Endodermal cell (in vitro differentiated cells): Measurements from ENCODE around the gene COL6A5. TPM values are rescaled to one million over a fixed set of nuclear protein-coding genes. Genes with fewer than 3 reads are reported as not detected.
"Not testable (repeated sequence)": the region's sequence is repeated elsewhere in the genome, so short reads cannot be mapped to it uniquely, and the experiment has no call there.

ENCODE experiments used
- DNase-seq: peaks from one replicate; pipeline ENCODE4 v3.0.0-alpha.2; 2017
- H3K27ac ChIP-seq: 2 replicates; pipeline ENCODE4 v1.5.1; 2013; ENCODE audit warnings: mild to moderate bottlenecking, low read depth, low read length, moderate library complexity
- H3K27me3 ChIP-seq: 2 replicates; pipeline ENCODE4 v1.6.1; 2013; ENCODE audit warnings: mild to moderate bottlenecking, low read length, moderate library complexity; ENCODE audit not compliant: insufficient read depth, control insufficient read depth, poor library complexity, severe bottlenecking
- H3K36me3 ChIP-seq: 2 replicates; pipeline ENCODE4 v1.7.0; 2013; ENCODE audit warnings: mild to moderate bottlenecking, low read length, moderate library complexity; ENCODE audit not compliant: control insufficient read depth, insufficient read depth
- H3K4me1 ChIP-seq: one replicate; pipeline ENCODE4 v1.7.0; 2013; ENCODE audit warnings: low read length; ENCODE audit not compliant: control insufficient read depth, insufficient read depth
- H3K4me3 ChIP-seq: 2 replicates; pipeline ENCODE4 v1.5.1; 2013; ENCODE audit warnings: mild to moderate bottlenecking, low read length, moderate library complexity
- H3K9ac ChIP-seq: 2 replicates; pipeline ENCODE4 v1.6.1; 2013; ENCODE audit warnings: mild to moderate bottlenecking, low read length, moderate library complexity; ENCODE audit not compliant: poor library complexity, severe bottlenecking; ENCODE audit errors: extremely low read depth
- H3K9me3 ChIP-seq: 2 replicates; pipeline ENCODE4 v1.6.1; 2013; ENCODE audit warnings: mild to moderate bottlenecking, low read length, moderate library complexity; ENCODE audit not compliant: control insufficient read depth
- H3K27ac Mint-ChIP-seq: 2 replicates; pipeline ENCODE4 v1.8.0; 2020; ENCODE audit warnings: mixed read lengths
- H3K27me3 Mint-ChIP-seq: 2 replicates; pipeline ENCODE4 v1.8.0; 2021; ENCODE audit warnings: mild to moderate bottlenecking, mixed read lengths; ENCODE audit not compliant: insufficient read depth
- H3K36me3 Mint-ChIP-seq: 2 replicates; pipeline ENCODE4 v1.8.0; 2020; ENCODE audit warnings: low read depth, mixed read lengths
- H3K4me1 Mint-ChIP-seq: 2 replicates; pipeline ENCODE4 v1.8.0; 2020; ENCODE audit warnings: mixed read lengths
- H3K4me3 Mint-ChIP-seq: 2 replicates; pipeline ENCODE4 v1.8.0; 2020; ENCODE audit warnings: mild to moderate bottlenecking, moderate library complexity, mixed read lengths
- H3K9me3 Mint-ChIP-seq: 2 replicates; pipeline ENCODE4 v1.8.0; 2020; ENCODE audit warnings: mild to moderate bottlenecking, mixed read lengths
- WGBS, 2 experiments: methylation state at CpG; one replicate each; pipeline versions ENCODE4 v1.1.5 to v1.1.7; 2013; ENCODE audit warnings: missing lambda C conversion rate in 2 of 2, mixed read lengths in 1 of 2; ENCODE audit not compliant: insufficient coverage in 1 of 2, insufficient read length in 1 of 2; 5-methylcytosine and 5-hydroxymethylcytosine counted together
- total RNA-seq, 2 donors: library from RNA; stranded (reverse); fragmentation: NEBNext Ultra II Directional in 1 of 2; extraction: Animal tissue kit (Norgen Biotek cat#: 25700) in 1 of 2; gene quantifications; 2 replicates in 1 of 2; 3 replicates in 1 of 2; pipeline ENCODE4 v1.2.1, GENCODE V29; 2021
- TF ChIP-seq, protein P1 (sequence below): fragments of 200-600 bp; sonication (generic); conservative IDR thresholded peaks from 2 replicates; pipeline ENCODE4 v1.5.0; 2021; ENCODE audit warnings: antibody characterized with exemption, mild to moderate bottlenecking

COL6A5 gene
- total RNA-seq, 2 donors from 2014 or later = 0.02 to 0.07 TPM

DNA sequence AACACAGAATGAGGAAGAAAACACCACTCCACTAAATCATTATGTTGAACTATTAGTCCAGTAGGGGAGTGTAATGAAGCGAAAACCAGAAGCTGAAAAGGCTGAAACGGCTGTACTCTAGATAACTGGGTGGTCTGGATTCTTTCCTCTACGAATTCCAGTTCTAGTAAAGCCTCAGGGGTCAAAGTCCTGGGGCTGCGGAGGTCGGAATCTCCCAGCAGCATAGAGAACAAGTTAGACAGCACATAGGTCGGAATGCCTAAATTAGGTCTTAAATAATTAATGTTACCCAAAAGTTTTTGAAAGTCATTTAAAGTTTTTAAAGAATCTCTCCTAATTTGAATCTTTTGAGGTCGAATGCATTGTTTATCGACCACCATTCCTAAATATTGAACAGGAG is 102.7 kb downstream of the COL6A5 start:
- not testable (repeated sequence) for H3K4me1 Mint-ChIP-seq, DNase-seq, H3K36me3 ChIP-seq, H3K4me3 Mint-ChIP-seq, H3K36me3 Mint-ChIP-seq, H3K27ac Mint-ChIP-seq, H3K9ac ChIP-seq, H3K4me3 ChIP-seq, H3K27me3 Mint-ChIP-seq, H3K27ac ChIP-seq, H3K4me1 ChIP-seq, H3K27me3 ChIP-seq, H3K9me3 ChIP-seq
- H3K9me3 Mint-ChIP-seq = peaks cover 30% of the 10 kb centered on the region
- WGBS, 2 experiments = 80 to 82% methylated on average over 1 to 8 of the region's 8 CpGs

DNA sequence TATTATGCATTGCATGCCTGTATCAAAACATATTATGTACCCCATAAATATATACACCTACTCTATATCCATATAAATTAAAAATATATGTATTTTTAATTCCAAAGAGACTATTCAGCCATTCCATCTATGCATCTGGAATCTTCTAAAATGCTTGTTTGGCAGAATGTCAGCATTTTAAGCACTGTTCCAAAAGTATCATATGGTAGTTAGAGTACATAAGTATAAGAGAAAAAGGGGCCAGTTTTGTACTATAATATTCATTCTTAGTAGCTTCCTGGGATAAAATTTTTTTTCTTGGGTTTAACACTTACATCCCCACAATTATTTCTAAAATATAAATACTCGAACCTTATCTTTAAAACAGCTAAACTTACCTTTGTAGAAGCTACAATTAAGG is 111.1 kb downstream of the COL6A5 start:
- TF ChIP-seq, protein P1, sequence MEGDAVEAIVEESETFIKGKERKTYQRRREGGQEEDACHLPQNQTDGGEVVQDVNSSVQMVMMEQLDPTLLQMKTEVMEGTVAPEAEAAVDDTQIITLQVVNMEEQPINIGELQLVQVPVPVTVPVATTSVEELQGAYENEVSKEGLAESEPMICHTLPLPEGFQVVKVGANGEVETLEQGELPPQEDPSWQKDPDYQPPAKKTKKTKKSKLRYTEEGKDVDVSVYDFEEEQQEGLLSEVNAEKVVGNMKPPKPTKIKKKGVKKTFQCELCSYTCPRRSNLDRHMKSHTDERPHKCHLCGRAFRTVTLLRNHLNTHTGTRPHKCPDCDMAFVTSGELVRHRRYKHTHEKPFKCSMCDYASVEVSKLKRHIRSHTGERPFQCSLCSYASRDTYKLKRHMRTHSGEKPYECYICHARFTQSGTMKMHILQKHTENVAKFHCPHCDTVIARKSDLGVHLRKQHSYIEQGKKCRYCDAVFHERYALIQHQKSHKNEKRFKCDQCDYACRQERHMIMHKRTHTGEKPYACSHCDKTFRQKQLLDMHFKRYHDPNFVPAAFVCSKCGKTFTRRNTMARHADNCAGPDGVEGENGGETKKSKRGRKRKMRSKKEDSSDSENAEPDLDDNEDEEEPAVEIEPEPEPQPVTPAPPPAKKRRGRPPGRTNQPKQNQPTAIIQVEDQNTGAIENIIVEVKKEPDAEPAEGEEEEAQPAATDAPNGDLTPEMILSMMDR = no peak
- no peak overlapping the region for H3K4me3 Mint-ChIP-seq
- Histone ChIP-seq H3K27me3 (no peaks in the 10 kb centered on the region), H3K9ac (no peak overlapping the region), H3K27ac (no peak overlapping the region), H3K36me3 (no peaks in the 10 kb centered on the region), H3K4me3 (no peak overlapping the region), H3K4me1 (no peaks in the 10 kb centered on the region), H3K9me3 (no peaks in the 10 kb centered on the region)
- no peak overlapping the region for H3K27ac Mint-ChIP-seq
- peaks cover 17% of the 10 kb centered on the region for H3K9me3 Mint-ChIP-seq
- H3K36me3 Mint-ChIP-seq = no peaks in the 10 kb centered on the region
- DNase-seq = no peak
- H3K4me1 Mint-ChIP-seq = no peaks in the 10 kb centered on the region
- no peaks in the 10 kb centered on the region for H3K27me3 Mint-ChIP-seq
- 43% methylated on average over 1 of the region's 1 CpG; no CpG with 5 or more reads in 1 of the 2 experiments for WGBS, 2 experiments

DNA sequence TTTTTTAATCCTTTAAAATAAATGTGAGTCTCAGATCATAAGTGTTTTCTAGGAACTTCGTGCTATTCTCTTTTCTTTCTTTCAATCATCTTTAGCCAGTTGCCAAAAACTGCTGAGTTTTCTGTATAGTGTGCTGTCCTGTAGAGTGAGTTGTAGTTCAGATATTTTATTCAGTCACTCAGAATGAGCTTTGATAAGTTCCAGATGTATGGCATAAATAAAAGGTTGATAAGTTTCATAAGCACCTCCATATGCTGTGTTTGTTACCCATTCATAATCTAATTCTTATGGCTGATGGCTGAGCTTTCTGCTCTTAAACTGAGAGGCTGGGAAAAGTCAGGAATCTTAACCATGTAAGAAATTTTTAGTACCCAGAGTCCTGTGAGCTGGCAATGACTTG is 112.2 kb downstream of the COL6A5 start:
- no peaks in the 10 kb centered on the region for H3K4me1 Mint-ChIP-seq
- H3K9me3 Mint-ChIP-seq = peaks cover 7% of the 10 kb centered on the region
- no peaks in the 10 kb centered on the region for H3K27me3 Mint-ChIP-seq
- no peaks in the 10 kb centered on the region for H3K9me3 ChIP-seq
- no peaks in the 10 kb centered on the region for H3K36me3 ChIP-seq
- 100% methylated on average over 1 of the region's 1 CpG; no CpG with 5 or more reads in 1 of the 2 experiments for WGBS, 2 experiments
- H3K4me1 ChIP-seq = no peaks in the 10 kb centered on the region
- TF ChIP-seq, protein P1 = no peak
- no peaks in the 10 kb centered on the region for H3K36me3 Mint-ChIP-seq
- no peak overlapping the region for H3K27ac ChIP-seq
- no peaks in the 10 kb centered on the region for H3K27me3 ChIP-seq
- H3K27ac Mint-ChIP-seq = no peak overlapping the region
- no peak overlapping the region for H3K4me3 Mint-ChIP-seq
- no peak for DNase-seq
- H3K4me3 ChIP-seq = no peak overlapping the region
- no peak overlapping the region for H3K9ac ChIP-seq

DNA sequence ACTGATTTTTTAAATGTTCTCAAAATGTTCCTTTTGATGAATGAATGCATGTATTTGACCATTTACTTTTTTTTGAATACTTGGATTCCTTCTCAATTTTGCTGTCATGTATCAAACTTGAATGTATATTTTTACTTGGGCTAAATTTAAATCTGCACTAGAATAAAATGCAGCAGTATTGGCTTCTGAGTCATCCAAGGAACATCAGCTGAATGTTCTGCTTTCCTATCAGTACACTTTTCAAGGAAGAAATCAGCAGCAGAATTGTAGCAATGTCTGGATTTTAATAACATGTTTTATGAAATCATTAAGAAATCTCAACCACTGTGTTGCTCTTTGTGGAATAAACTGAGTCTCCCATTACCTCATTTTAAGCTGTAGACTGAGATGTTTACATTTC is 114.5 kb downstream of the COL6A5 start:
- Mint-ChIP-seq H3K27ac (no peak overlapping the region), H3K9me3 (no peaks in the 10 kb centered on the region), H3K27me3 (peaks cover 2% of the 10 kb centered on the region), H3K4me3 (no peak overlapping the region), H3K36me3 (no peaks in the 10 kb centered on the region), H3K4me1 (no peaks in the 10 kb centered on the region)
- Histone ChIP-seq H3K36me3 (no peaks in the 10 kb centered on the region), H3K4me1 (no peaks in the 10 kb centered on the region), H3K9ac (no peak overlapping the region), H3K4me3 (no peak overlapping the region), H3K27me3 (no peaks in the 10 kb centered on the region), H3K9me3 (no peaks in the 10 kb centered on the region), H3K27ac (no peak overlapping the region)
- no peak for DNase-seq
- TF ChIP-seq, protein P1 = no peak
